OCI-LY3 (cell line): ENCODE data around the gene SEMA5A.

Experiments
- EZH2phosphoT487 ChIP-seq: fragments of 200-600 bp; shearing (Covaris generic); IDR thresholded peaks from 2 replicates; pipeline ENCODE4 v1.6.1; 2018; ENCODE audit warnings: antibody characterized with exemption, mixed run types, low read depth
- TF ChIP-seq, protein P1 (sequence below): fragments of 200-600, 300-600 bp; sonication (generic); IDR thresholded peaks from 2 replicates; pipeline ENCODE4 v1.5.1; 2014; ENCODE audit warnings: antibody characterized with exemption, low read length, low read depth

DNA sequence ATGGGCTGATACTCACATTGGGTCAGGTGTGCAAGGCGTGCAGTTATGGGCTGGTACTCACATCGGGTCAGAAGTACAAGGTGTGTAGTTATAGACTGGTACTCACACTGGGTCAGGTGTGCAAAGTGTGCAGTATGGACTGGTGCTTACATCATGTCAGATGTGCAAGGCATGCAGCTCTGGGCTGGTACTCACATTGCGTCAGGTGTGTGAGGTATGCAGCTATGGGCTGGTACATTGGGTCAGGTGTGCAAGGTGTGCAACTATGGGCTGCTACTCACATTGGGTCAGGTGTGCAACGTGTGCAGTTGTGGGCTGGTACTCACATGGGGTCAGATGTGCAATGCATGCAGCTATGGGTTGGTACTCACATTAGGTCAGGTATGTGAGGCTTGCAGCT is 213.8 kb downstream of the SEMA5A start:
- TF ChIP-seq EZH2phosphoT487, result no peak
- TF ChIP-seq, protein P1, sequence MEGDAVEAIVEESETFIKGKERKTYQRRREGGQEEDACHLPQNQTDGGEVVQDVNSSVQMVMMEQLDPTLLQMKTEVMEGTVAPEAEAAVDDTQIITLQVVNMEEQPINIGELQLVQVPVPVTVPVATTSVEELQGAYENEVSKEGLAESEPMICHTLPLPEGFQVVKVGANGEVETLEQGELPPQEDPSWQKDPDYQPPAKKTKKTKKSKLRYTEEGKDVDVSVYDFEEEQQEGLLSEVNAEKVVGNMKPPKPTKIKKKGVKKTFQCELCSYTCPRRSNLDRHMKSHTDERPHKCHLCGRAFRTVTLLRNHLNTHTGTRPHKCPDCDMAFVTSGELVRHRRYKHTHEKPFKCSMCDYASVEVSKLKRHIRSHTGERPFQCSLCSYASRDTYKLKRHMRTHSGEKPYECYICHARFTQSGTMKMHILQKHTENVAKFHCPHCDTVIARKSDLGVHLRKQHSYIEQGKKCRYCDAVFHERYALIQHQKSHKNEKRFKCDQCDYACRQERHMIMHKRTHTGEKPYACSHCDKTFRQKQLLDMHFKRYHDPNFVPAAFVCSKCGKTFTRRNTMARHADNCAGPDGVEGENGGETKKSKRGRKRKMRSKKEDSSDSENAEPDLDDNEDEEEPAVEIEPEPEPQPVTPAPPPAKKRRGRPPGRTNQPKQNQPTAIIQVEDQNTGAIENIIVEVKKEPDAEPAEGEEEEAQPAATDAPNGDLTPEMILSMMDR, result no peak
